Activated T-helper 17 cell treated with anti-CD3 and anti-CD28 coated beads, Interleukin-2, amount 50 U/mL, for 72 hours (primary cell): ENCODE results near the gene RAPGEF3. TPM values are rescaled to one million over a fixed set of nuclear protein-coding genes. Genes with fewer than 3 reads are reported as not detected.
A peak's percentile ranks its signal among the peaks of the same experiment; 100 is the strongest.

ENCODE experiments used
- ATAC-seq: fragments of 150-1000 bp; cut with Tn5 transposase; replicated peaks from 2 replicates; pipeline ENCODE4 v1.10.0; 2021; ENCODE audit warnings: mild to moderate bottlenecking, moderate library complexity
- H3K27ac Mint-ChIP-seq: one replicate; pipeline ENCODE4 v1.8.0; 2022; ENCODE audit warnings: mixed read lengths
- H3K27me3 Mint-ChIP-seq: one replicate; pipeline ENCODE4 v1.8.0; 2022; ENCODE audit warnings: mixed read lengths
- H3K36me3 Mint-ChIP-seq: one replicate; pipeline ENCODE4 v1.8.0; 2022; ENCODE audit warnings: low read depth, mild to moderate bottlenecking, mixed read lengths
- H3K4me1 Mint-ChIP-seq: one replicate; pipeline ENCODE4 v1.8.0; 2022; ENCODE audit warnings: mixed read lengths
- H3K4me3 Mint-ChIP-seq: one replicate; pipeline ENCODE4 v1.8.0; 2022; ENCODE audit warnings: mild to moderate bottlenecking, mixed read lengths
- H3K9me3 Mint-ChIP-seq: one replicate; pipeline ENCODE4 v1.8.0; 2022; ENCODE audit warnings: mixed read lengths
- total RNA-seq, 2 donors: library from RNA; stranded (reverse); gene quantifications; one replicate each; pipeline ENCODE4 v1.2.3, GENCODE V29; 2022

Gene RAPGEF3
- total RNA-seq, 2 donors from 2014 or later = 1.4 to 8.4 TPM

DNA sequence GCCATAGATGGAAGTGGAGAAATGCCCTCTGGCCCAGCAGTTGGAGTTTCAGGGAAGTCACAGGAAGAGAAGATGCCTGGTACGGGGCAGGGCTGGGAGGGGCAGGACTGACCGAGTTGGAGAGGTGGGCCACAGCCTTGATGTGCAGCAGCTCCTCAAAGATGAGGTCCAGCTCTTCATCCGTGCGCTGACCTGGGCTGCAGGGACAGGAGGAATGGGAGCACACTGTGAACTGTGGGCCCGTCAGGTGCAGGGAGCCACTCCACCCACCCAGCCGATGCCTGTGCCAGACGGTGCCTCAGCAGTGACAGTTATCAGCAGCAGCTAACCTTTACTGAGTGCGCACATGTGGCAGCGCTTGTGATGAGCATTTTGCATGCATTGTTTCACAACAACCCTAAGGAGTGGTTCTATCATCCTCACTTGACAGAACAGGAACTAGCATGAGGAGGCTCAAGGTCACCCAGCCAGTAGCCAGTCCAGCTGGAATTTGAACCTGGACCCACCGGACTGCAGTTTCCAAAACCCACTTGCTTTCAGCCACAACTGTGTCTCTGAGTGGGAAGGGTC, 8.4 kb downstream of the RAPGEF3 start:
- Mint-ChIP-seq H3K27ac (no peak overlapping the region), H3K4me1 (peaks cover 22% of the 10 kb centered on the region), H3K9me3 (no peaks in the 10 kb centered on the region), H3K4me3 (no peak overlapping the region), H3K27me3 (no peaks in the 10 kb centered on the region), H3K36me3 (no peaks in the 10 kb centered on the region)
- ATAC-seq = no peak

GRCh38 chr12:47748899-47749298, 9.8 kb downstream of the RAPGEF3 start:
- Mint-ChIP-seq H3K27me3 (no peaks in the 10 kb centered on the region), H3K27ac (peak overlapping the region; percentile 28)

DNA sequence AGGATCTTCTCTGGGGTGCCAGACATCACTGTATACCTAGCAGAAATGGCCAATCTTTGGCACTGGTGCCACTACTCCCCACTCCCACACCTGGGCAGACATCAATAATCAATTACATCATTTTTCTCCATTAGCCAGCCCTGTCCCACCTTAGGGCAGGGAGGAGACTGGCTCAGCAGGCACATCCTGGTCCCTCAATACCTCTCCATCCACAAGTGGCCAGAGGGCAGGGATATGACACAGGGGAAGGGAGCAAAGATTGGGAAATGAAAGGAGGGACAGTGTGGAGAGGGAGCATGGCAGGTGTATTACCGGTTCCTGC, 10.2 kb downstream of the RAPGEF3 start:
- ATAC-seq = no peak
- H3K4me3 Mint-ChIP-seq = no peak overlapping the region
- no peaks in the 10 kb centered on the region for H3K27me3 Mint-ChIP-seq
- H3K4me1 Mint-ChIP-seq = peaks cover 5% of the 10 kb centered on the region
- no peaks in the 10 kb centered on the region for H3K36me3 Mint-ChIP-seq
- H3K27ac Mint-ChIP-seq = no peak overlapping the region
- no peaks in the 10 kb centered on the region for H3K9me3 Mint-ChIP-seq

More at GRCh38 chr12:47748899-47749298, 9.8 kb downstream of the RAPGEF3 start:
- Mint-ChIP-seq H3K4me3 (no peak overlapping the region), H3K36me3 (no peaks in the 10 kb centered on the region), H3K9me3 (no peaks in the 10 kb centered on the region), H3K4me1 (peaks cover 8% of the 10 kb centered on the region)
- ATAC-seq = no peak

DNA sequence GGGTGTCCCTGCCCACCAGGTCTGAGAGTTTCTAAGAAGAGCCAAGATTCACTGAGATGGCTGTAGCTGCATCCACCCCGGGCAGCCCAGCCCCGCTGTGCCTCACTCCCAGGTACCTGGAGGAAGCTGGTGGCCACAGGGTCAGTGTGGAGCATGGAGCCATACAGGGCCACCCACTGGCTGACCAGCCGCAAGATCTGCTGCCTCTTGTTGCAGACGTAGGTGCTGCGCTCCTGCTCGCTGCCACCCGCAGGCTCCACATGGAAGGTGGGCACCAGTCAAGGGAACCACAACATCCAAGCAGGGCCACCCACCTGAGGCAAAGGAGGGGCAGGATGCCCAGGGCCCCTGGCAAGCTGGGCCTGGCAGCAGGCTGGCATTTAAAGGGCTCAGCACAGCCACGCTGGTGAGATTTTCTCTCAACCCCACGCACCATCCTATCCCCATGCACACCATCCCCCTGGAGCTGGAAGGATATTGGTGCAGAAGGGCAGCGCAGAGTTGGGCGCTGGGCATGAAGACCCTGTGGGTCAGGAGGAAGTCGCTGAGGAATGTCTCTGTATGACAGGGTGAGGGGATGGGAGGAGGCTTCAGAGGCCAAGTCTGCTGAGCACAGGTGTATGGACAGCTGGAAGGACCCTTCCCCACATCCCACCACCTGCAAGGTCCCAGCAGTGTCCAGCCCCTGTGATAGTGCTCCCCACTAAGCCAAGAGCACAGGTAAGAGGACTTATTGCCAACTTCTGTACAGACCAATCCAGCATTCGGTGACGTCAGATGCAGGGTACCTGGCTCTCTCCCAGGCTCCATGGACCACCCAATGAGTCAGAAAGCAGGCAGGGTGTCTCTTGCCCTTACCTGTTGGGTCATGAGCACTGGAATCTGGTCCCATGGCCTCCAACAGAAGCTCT, 10.8 kb downstream of the RAPGEF3 start:
- ATAC-seq = no peak
- Mint-ChIP-seq H3K9me3 (no peaks in the 10 kb centered on the region), H3K4me3 (no peak overlapping the region), H3K4me1 (peaks cover 5% of the 10 kb centered on the region), H3K27me3 (no peaks in the 10 kb centered on the region), H3K36me3 (no peaks in the 10 kb centered on the region), H3K27ac (no peak overlapping the region)

- Mint-ChIP-seq H3K27me3 (no peaks in the 10 kb centered on the region), H3K4me3 (no peak overlapping the region), H3K27ac (no peak overlapping the region), H3K36me3 (no peaks in the 10 kb centered on the region), H3K9me3 (no peaks in the 10 kb centered on the region), H3K4me1 (peaks cover 5% of the 10 kb centered on the region)
- ATAC-seq = no peak
Observed at GRCh38 chr12:47747126-47747525, 11.6 kb downstream of the RAPGEF3 start.

- Mint-ChIP-seq H3K27me3 (no peaks in the 10 kb centered on the region), H3K4me3 (no peak overlapping the region), H3K27ac (no peak overlapping the region), H3K36me3 (no peaks in the 10 kb centered on the region), H3K9me3 (no peaks in the 10 kb centered on the region), H3K4me1 (peaks cover 5% of the 10 kb centered on the region)
- ATAC-seq = no peak
Observed at GRCh38 chr12:47746523-47746922, 12.2 kb downstream of the RAPGEF3 start.

GRCh38 chr12:47746073-47746472, 12.6 kb downstream of the RAPGEF3 start:
- no peaks in the 10 kb centered on the region for H3K27me3 Mint-ChIP-seq
- peaks cover 10% of the 10 kb centered on the region for H3K4me1 Mint-ChIP-seq
- no peak overlapping the region for H3K27ac Mint-ChIP-seq
- no peaks in the 10 kb centered on the region for H3K36me3 Mint-ChIP-seq
- H3K4me3 Mint-ChIP-seq = no peak overlapping the region
- no peak for ATAC-seq
- no peaks in the 10 kb centered on the region for H3K9me3 Mint-ChIP-seq

- no peaks in the 10 kb centered on the region for H3K9me3 Mint-ChIP-seq
- no peaks in the 10 kb centered on the region for H3K27me3 Mint-ChIP-seq
- peaks cover 11% of the 10 kb centered on the region for H3K4me1 Mint-ChIP-seq
- no peak for ATAC-seq
- H3K4me3 Mint-ChIP-seq = no peak overlapping the region
- no peaks in the 10 kb centered on the region for H3K36me3 Mint-ChIP-seq
- H3K27ac Mint-ChIP-seq = no peak overlapping the region
Observed at GRCh38 chr12:47745485-47746041, 13.1 kb downstream of the RAPGEF3 start.

GRCh38 chr12:47744778-47745436, 13.8 kb downstream of the RAPGEF3 start:
- H3K27ac Mint-ChIP-seq = no peak overlapping the region
- no peak overlapping the region for H3K4me3 Mint-ChIP-seq
- no peaks in the 10 kb centered on the region for H3K27me3 Mint-ChIP-seq
- H3K9me3 Mint-ChIP-seq = no peaks in the 10 kb centered on the region
- peaks cover 11% of the 10 kb centered on the region for H3K4me1 Mint-ChIP-seq
- no peaks in the 10 kb centered on the region for H3K36me3 Mint-ChIP-seq
- ATAC-seq = no peak

GRCh38 chr12:47744005-47744651, 14.6 kb downstream of the RAPGEF3 start:
- Mint-ChIP-seq H3K4me1 (peaks cover 11% of the 10 kb centered on the region), H3K4me3 (no peak overlapping the region)
- peak; percentile 45 for ATAC-seq

DNA sequence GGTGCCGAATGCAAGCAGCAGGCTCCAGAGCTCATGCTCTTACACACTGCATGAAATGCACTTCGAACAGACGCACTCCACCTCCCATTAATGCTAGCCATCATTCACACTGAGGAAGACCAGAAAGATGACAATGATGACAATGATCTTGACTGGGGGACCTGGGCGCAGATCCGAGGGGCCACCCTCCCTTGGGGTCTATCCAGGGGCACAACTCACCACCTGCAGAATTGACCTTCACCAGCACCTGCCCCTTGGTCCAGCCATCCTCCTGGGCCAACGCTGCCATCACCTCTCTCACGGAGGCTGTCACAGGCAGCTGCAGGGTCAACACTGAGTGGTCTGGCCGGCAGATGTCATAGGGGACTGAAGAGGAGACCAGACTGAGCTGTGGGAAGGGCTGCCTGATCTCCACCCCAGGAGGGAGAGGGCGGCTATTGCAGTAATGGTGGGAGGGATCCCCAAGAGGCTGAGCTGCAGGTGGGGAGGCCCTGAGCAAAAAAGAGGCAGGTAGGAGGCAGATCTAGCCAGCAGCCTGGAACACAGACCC, 15.3 kb downstream of the RAPGEF3 start:
- Mint-ChIP-seq H3K4me1 (peaks cover 11% of the 10 kb centered on the region), H3K36me3 (no peaks in the 10 kb centered on the region), H3K27ac (no peak overlapping the region), H3K27me3 (no peaks in the 10 kb centered on the region), H3K4me3 (no peak overlapping the region), H3K9me3 (no peaks in the 10 kb centered on the region)
- no peak for ATAC-seq

More at GRCh38 chr12:47744005-47744651, 14.6 kb downstream of the RAPGEF3 start:
- no peaks in the 10 kb centered on the region for H3K9me3 Mint-ChIP-seq
- H3K36me3 Mint-ChIP-seq = no peaks in the 10 kb centered on the region
- H3K27ac Mint-ChIP-seq = no peak overlapping the region
- H3K27me3 Mint-ChIP-seq = no peaks in the 10 kb centered on the region

DNA sequence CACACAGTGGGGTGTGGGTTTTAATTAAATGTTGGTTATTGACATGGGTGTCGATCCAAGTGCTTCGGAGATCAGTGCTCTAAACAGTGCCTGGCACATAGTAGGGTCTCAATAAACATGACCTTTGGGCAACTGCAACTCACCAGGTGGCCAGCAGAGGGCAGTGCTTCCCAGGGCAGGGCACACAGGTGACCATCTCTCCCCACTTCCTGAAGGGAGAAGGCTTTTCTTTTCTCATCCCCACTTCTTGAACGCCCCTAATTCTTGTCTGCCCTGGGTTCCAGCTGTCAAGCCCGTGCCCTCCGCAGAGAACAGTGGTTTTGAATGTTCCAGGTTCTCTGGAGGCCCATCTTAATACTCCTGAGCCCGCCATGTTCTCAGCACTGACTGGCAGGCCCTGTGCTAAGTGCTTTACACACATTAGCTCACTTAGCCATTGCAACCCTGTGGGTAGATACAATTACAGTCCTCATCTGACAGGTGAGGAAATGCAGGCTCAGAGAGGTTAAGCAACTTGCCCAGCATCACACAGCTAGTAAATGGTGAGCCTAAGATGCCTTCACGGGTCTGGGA, 16.3 kb downstream of the RAPGEF3 start:
- no peaks in the 10 kb centered on the region for H3K36me3 Mint-ChIP-seq
- H3K9me3 Mint-ChIP-seq = no peaks in the 10 kb centered on the region

DNA sequence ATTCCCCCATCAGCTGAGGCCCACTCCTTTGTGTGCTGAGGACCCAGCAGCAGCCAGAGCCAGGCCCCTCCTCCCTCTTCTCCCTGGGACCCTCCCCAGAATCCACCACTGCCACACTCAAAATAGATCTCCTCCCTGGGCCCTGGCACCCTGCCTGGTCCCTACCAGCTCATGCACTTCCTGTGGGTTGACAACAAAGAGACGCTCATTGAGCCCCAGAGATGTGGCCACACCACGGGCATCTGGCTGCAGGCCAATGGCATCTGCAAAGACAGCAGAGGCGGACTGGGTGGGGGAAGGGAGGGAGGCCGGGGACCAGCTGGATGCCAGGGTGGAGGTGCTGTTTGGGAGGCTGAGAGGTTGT, 17.4 kb downstream of the RAPGEF3 start:
- no peaks in the 10 kb centered on the region for H3K36me3 Mint-ChIP-seq
- H3K9me3 Mint-ChIP-seq = no peaks in the 10 kb centered on the region
- ATAC-seq = peak; percentile 75
- peaks cover 6% of the 10 kb centered on the region for H3K4me1 Mint-ChIP-seq
- H3K27ac Mint-ChIP-seq = peak overlapping the region; percentile 82
- peak overlapping the region; percentile 44 for H3K4me3 Mint-ChIP-seq
- H3K27me3 Mint-ChIP-seq = no peaks in the 10 kb centered on the region

More for the DNA sequence above, 16.3 kb downstream of the RAPGEF3 start:
- Mint-ChIP-seq H3K4me1 (peaks cover 11% of the 10 kb centered on the region), H3K27ac (no peak overlapping the region), H3K27me3 (no peaks in the 10 kb centered on the region), H3K4me3 (no peak overlapping the region)
- peak; percentile 59 for ATAC-seq
